Natural killer cell (primary cell): Measurements from ENCODE around the gene ARID1B. TPM values are rescaled to one million over a fixed set of nuclear protein-coding genes. Genes with fewer than 3 reads are reported as not detected.

ENCODE experiments used
- ATAC-seq, 3 donors: fragments of 150-1000 bp in 2 of 3; fragments of 200-7000 bp in 1 of 3; cut with Tn5 transposase; 1 replicate in 1 of 3; 2 replicates in 2 of 3; pipeline ENCODE4 v1.10.0; 2021; ENCODE audit warnings: mild to moderate bottlenecking in 2 of 3, moderate library complexity in 2 of 3
- DNase-seq, 2 donors: peaks; one replicate each; pipeline versions ENCODE4 v3.0.0 to v3.0.0-alpha.2; 2013 to 2021; ENCODE audit warnings: mixed read lengths in 1 of 2
- H3K27ac ChIP-seq: one replicate; pipeline ENCODE4 v1.5.1; 2013; ENCODE audit warnings: mild to moderate bottlenecking, low read length
- H3K27me3 ChIP-seq: one replicate; pipeline ENCODE4 v1.6.1; 2013; ENCODE audit warnings: low read length; ENCODE audit not compliant: control insufficient read depth, insufficient read depth
- H3K36me3 ChIP-seq: one replicate; pipeline ENCODE4 v1.6.1; 2013; ENCODE audit warnings: low read length; ENCODE audit not compliant: control insufficient read depth, insufficient read depth
- H3K4me1 ChIP-seq: one replicate; pipeline ENCODE4 v1.6.1; 2013; ENCODE audit warnings: low read length; ENCODE audit not compliant: control insufficient read depth, insufficient read depth
- H3K4me3 ChIP-seq: one replicate; pipeline ENCODE4 v1.5.1; 2013; ENCODE audit warnings: low read length
- H3K9me3 ChIP-seq: one replicate; pipeline ENCODE4 v1.6.1; 2013; ENCODE audit warnings: low read length; ENCODE audit not compliant: control insufficient read depth, insufficient read depth
- H3K27ac Mint-ChIP-seq, 2 donors: one replicate each; pipeline ENCODE4 v1.8.0; 2022; ENCODE audit warnings: mild to moderate bottlenecking in 2 of 2, mixed read lengths in 2 of 2, moderate library complexity in 1 of 2
- H3K27me3 Mint-ChIP-seq, 2 donors: one replicate each; pipeline ENCODE4 v1.8.0; 2022; ENCODE audit warnings: low read depth in 2 of 2, mixed read lengths in 2 of 2
- H3K36me3 Mint-ChIP-seq: one replicate; pipeline ENCODE4 v1.8.0; 2022; ENCODE audit warnings: mixed read lengths
- H3K4me1 Mint-ChIP-seq, 2 donors: one replicate each; pipeline ENCODE4 v1.8.0; 2022; ENCODE audit warnings: mixed read lengths in 2 of 2
- H3K4me3 Mint-ChIP-seq: one replicate; pipeline ENCODE4 v1.8.0; 2022; ENCODE audit warnings: mild to moderate bottlenecking, moderate library complexity, mixed read lengths
- H3K9me3 Mint-ChIP-seq, 2 donors: one replicate each; pipeline ENCODE4 v1.8.0; 2022; ENCODE audit warnings: mixed read lengths in 2 of 2
- WGBS: methylation state at CpG from one replicate; pipeline ENCODE4 v1.1.7; 2013; ENCODE audit warnings: missing lambda C conversion rate; ENCODE audit not compliant: insufficient coverage; 5-methylcytosine and 5-hydroxymethylcytosine counted together
- intact Hi-C: fragments of 100-400 bp; cut with micrococcal nuclease; formaldehyde crosslinking; loops from one replicate; pipeline ENCODE4 v1.14.2; 2022
- total RNA-seq, 4 donors: library from RNA; stranded (reverse); fragments of 120-200 nt in 1 of 4; gene quantifications; one replicate each; pipeline versions ENCODE4 v1.2.3 to v1.2.4, GENCODE V29; 2013 to 2022
- TF ChIP-seq, protein P1 (sequence below): fragments of 200-600 bp; IDR thresholded peaks from one replicate; pipeline ENCODE4 v1.8.0; 2022; ENCODE audit warnings: antibody characterized with exemption

ARID1B gene
- total RNA-seq, 3 donors from 2014 or later (not counting 1 experiment from before 2014, with no cell fraction given) = 180 to 201 (median 189) TPM

DNA sequence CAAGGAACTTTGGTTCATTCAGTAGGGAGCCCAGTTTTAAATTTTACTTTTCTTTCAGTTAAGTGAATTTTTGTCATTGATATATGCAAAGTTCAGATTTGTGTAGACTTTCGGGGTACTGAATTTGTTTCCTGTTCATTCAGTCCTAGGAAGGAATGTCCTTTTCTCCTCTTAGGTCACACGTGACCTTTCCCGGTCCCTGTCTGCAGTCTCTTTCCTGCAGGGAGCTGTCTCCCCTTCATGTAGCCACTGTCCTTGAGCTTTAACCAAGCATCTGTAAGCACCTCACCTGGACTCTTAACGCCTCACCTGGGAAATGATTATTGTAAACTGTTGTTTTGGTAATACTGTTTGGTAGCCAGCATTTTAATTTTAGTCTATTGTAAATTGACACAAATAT, 190.7 kb downstream of the ARID1B start:
- Histone ChIP-seq H3K4me3 (no peak overlapping the region), H3K27me3 (no peaks in the 10 kb centered on the region), H3K27ac (no peak overlapping the region), H3K4me1 (peaks cover 11% of the 10 kb centered on the region), H3K9me3 (no peaks in the 10 kb centered on the region), H3K36me3 (no peaks in the 10 kb centered on the region)
- DNase-seq = no peak
- TF ChIP-seq, protein P1, sequence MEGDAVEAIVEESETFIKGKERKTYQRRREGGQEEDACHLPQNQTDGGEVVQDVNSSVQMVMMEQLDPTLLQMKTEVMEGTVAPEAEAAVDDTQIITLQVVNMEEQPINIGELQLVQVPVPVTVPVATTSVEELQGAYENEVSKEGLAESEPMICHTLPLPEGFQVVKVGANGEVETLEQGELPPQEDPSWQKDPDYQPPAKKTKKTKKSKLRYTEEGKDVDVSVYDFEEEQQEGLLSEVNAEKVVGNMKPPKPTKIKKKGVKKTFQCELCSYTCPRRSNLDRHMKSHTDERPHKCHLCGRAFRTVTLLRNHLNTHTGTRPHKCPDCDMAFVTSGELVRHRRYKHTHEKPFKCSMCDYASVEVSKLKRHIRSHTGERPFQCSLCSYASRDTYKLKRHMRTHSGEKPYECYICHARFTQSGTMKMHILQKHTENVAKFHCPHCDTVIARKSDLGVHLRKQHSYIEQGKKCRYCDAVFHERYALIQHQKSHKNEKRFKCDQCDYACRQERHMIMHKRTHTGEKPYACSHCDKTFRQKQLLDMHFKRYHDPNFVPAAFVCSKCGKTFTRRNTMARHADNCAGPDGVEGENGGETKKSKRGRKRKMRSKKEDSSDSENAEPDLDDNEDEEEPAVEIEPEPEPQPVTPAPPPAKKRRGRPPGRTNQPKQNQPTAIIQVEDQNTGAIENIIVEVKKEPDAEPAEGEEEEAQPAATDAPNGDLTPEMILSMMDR = no peak
- Mint-ChIP-seq H3K4me3 (no peak overlapping the region), H3K27me3 (no peaks in the 10 kb centered on the region), H3K4me1 (peaks cover 46 to 62% of the 10 kb centered on the region in 2 donors), H3K36me3 (no peaks in the 10 kb centered on the region), H3K27ac (no peak overlapping the region), H3K9me3 (no peaks in the 10 kb centered on the region)
- WGBS = 95% methylated on average over 4 of the region's 4 CpGs
- intact Hi-C loops = no loop called here
- ATAC-seq = no peak

DNA sequence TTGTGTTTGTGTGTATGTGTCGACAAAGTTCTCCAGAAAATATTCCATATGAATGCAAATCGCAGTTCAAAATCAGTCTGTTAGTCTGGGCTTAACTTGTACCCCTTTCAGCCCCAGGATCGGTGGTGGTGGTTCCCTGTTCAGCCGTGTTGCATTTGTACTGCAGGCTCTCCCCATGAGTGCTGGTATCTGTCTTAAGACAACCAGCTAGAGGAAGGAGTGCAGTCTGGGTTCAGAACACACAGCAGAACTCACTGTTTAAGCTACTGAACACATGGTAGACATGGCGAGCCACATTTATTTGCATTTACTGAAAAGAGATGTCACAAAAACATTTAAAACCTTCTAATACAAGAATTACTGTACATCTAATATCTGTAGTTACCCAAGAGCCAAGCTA, 192.1 kb downstream of the ARID1B start:
- H3K27me3 ChIP-seq = no peaks in the 10 kb centered on the region
- TF ChIP-seq, protein P1 = no peak
- ATAC-seq = no peak
- no peaks in the 10 kb centered on the region for H3K36me3 ChIP-seq
- Mint-ChIP-seq H3K27me3 (no peaks in the 10 kb centered on the region), H3K27ac (no peak overlapping the region), H3K4me1 (peaks cover 47 to 60% of the 10 kb centered on the region in 2 donors), H3K4me3 (no peak overlapping the region), H3K9me3 (no peaks in the 10 kb centered on the region), H3K36me3 (no peaks in the 10 kb centered on the region)
- no peak overlapping the region for H3K4me3 ChIP-seq
- peaks cover 8% of the 10 kb centered on the region for H3K4me1 ChIP-seq
- no peak overlapping the region for H3K27ac ChIP-seq
- no peak for DNase-seq
- WGBS = 92% methylated on average over 5 of the region's 5 CpGs
- intact Hi-C loops = no loop called here
- no peaks in the 10 kb centered on the region for H3K9me3 ChIP-seq

DNA sequence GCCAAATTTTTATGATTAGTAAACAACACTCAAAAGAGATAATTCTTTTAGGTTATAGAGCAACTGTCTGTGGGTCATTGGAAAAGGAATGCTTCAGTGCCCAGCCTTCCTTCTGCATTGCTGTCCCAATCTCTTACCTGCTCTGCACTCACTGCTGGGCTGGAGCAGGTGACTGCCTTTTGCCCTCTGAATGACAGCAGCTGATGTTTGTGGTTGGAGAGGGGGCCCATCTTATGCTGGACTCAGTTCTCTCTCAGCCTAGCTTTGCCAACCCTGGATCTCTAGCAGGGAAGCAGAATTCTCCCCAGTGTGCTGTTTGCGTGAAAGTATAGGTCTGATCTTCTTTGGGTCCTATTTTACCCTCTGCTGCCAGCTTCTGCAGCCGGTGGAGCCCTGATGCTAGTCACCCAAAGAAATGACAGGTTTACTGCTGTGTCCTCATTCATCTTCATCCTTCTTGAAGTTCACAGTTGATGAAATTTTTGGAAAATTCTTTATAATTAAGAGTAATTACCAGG, 193.5 kb downstream of the ARID1B start:
- Mint-ChIP-seq H3K4me1 (peaks cover 55 to 66% of the 10 kb centered on the region in 2 donors), H3K27me3 (no peaks in the 10 kb centered on the region), H3K36me3 (no peaks in the 10 kb centered on the region), H3K27ac (peak overlapping the region in 1 of 2 donors; percentile 11), H3K9me3 (no peaks in the 10 kb centered on the region), H3K4me3 (no peak overlapping the region)
- Histone ChIP-seq H3K27ac (no peak overlapping the region), H3K4me3 (no peak overlapping the region), H3K9me3 (no peaks in the 10 kb centered on the region), H3K4me1 (peaks cover 9% of the 10 kb centered on the region), H3K36me3 (no peaks in the 10 kb centered on the region), H3K27me3 (no peaks in the 10 kb centered on the region)
- 98% methylated on average over 2 of the region's 2 CpGs for WGBS
- intact Hi-C loops = no loop called here
- no peak for DNase-seq
- no peak for ATAC-seq
- TF ChIP-seq, protein P1 = no peak
